Measurements from ENCODE around the gene DNAH12.
"Not testable (repeated sequence)": the region's sequence is repeated elsewhere in the genome, so short reads cannot be mapped to it uniquely, and the experiment has no call there.

Gene DNAH12

DNA sequence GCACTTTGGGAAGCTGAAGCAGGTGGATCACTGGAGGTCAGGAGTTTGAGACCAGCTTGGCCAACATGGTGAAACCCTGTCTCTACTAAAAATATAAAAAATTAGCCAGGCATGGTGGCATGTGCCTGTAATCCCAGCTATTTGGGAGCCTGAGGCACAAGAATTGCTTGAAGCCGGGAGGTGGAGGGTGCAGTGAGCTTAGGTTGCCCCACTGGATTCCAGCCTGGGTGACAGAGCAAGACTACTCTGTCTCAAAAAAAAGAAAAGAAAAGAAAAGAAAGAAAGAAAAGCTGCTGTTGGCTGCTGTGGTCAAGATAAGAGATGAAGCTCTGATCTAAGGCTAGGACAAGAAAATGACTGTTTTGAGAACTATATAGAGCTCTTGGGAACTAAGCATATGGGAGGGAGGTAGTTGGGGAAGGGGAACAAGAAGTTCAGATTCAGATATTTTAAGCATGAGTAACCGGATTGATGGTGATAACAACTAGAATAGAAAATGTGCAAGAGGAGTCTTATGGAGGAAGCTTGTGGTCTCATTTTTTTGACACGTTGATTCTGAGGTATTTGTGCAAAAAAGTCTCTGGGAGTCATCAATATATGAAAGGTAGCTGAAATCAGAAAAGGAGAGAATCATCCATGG is 25.7 kb downstream of the DNAH12 start:
- no peaks in the 10 kb centered on the region for H3K36me3 ChIP-seq

DNA sequence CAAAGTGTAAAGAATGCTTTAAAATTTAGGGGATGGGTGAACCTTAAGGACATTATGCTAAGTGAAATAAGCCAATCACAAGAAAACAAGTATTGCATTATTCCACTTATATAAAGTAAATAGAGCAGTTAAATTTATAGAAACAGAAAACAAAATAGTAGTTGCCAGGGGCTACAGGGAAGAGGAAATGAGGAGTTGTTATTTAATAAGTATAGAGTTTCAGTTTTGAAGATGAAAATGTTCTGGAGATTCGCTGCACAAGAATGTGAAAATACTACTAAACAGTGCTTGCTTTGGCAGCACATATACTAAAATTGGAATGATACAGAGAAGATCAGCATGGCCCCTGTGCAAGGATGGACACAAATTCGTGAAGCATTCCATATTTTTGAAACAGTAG is 32.0 kb downstream of the DNAH12 start:
- Histone ChIP-seq H3K27ac (no peak overlapping the region), H3K9me3 (ENCODE audit: severe bottlenecking) (no peaks in the 10 kb centered on the region), H3K27me3 (ENCODE audit: insufficient read depth, low read depth, severe bottlenecking) (no peaks in the 10 kb centered on the region), H3K4me3 (ENCODE audit: low read depth, low read length) (no peak overlapping the region), H3K36me3 (no peaks in the 10 kb centered on the region)
- DNase-seq: no peak
- TF ChIP-seq, protein P1, sequence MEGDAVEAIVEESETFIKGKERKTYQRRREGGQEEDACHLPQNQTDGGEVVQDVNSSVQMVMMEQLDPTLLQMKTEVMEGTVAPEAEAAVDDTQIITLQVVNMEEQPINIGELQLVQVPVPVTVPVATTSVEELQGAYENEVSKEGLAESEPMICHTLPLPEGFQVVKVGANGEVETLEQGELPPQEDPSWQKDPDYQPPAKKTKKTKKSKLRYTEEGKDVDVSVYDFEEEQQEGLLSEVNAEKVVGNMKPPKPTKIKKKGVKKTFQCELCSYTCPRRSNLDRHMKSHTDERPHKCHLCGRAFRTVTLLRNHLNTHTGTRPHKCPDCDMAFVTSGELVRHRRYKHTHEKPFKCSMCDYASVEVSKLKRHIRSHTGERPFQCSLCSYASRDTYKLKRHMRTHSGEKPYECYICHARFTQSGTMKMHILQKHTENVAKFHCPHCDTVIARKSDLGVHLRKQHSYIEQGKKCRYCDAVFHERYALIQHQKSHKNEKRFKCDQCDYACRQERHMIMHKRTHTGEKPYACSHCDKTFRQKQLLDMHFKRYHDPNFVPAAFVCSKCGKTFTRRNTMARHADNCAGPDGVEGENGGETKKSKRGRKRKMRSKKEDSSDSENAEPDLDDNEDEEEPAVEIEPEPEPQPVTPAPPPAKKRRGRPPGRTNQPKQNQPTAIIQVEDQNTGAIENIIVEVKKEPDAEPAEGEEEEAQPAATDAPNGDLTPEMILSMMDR (IDR thresholded peaks at IDR 0.05; ENCODE audit: low read depth, low read length): no peak

More for the DNA sequence above, 25.7 kb downstream of the DNAH12 start:
- H3K27me3 ChIP-seq (ENCODE audit: insufficient read depth, low read depth, severe bottlenecking): no peaks in the 10 kb centered on the region
- H3K4me3 ChIP-seq (ENCODE audit: low read depth, low read length): no peak overlapping the region
- no peak for DNase-seq
- TF ChIP-seq, protein P1 (IDR thresholded peaks at IDR 0.05; ENCODE audit: low read depth, low read length): no peak
- H3K27ac ChIP-seq: no peak overlapping the region
- H3K9me3 ChIP-seq (ENCODE audit: severe bottlenecking): no peaks in the 10 kb centered on the region

DNA sequence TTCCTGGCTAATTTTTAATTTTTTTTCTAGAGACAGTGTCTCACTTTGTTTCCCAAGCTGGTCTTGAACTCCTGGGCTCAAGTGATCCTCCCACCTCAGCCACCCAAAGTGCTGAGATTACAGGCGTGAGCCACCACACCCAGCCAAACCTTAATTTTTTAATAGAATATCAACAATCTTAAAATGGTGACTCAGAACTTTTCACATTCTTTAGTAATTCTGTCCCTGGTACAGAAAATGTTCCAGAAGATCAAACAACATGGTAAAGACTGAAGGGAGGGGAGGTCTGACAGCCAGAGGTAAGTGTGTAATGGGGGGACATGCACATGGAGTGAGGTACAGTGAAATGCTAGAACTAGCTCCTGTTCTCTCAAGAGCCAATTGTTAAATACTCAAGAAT is 38.2 kb downstream of the DNAH12 start:
- Histone ChIP-seq H3K27me3 (ENCODE audit: insufficient read depth, low read depth, severe bottlenecking) (no peaks in the 10 kb centered on the region), H3K36me3 (no peaks in the 10 kb centered on the region), H3K4me3 (ENCODE audit: low read depth, low read length) (no peak overlapping the region), H3K27ac (no peak overlapping the region), H3K9me3 (ENCODE audit: severe bottlenecking) (no peaks in the 10 kb centered on the region)
- TF ChIP-seq, protein P1 (IDR thresholded peaks at IDR 0.05; ENCODE audit: low read depth, low read length): no peak
- no peak for DNase-seq

DNA sequence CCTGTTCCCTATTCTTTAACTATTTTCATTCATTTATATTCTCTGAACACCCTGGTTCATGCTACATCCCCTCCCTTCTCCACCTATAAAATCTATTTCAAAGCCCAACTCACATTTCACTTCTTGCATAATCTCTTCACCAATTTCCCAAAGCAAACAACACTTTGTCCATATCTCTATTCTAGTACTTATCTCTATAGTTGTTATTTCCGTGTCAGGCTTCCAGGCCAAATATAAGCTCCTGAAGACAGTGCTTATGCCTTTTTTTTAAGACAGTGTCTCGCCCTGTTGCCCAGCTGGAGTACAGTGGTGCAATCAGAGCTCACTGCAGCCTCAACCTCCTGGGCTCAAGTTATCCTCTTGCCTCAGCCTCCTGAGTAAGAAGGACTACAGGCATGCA is 43.6 kb downstream of the DNAH12 start:
- no peaks in the 10 kb centered on the region for H3K36me3 ChIP-seq
- no peak for DNase-seq

DNA sequence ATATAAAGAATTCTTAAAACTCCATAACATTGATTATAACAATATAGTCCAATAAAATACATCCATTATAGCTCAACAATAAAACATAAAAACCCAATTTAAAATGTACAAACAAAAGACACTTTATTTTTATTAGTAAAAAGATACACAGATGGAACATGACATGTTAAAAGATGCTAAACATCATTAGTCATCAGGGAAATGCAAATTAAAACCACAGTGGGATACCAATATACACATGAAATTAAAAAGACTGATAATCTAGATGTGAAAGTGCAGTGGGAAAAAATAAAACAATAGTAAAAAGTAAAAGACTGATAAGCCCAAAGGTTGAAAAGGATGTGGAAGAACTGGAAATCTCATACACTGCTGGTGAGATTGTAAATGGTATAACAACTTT is 46.2 kb downstream of the DNAH12 start:
- no peak for DNase-seq
- H3K9me3 ChIP-seq (ENCODE audit: severe bottlenecking): no peaks in the 10 kb centered on the region
- TF ChIP-seq, protein P1 (IDR thresholded peaks at IDR 0.05; ENCODE audit: low read depth, low read length): no peak
- no peaks in the 10 kb centered on the region for H3K27me3 ChIP-seq (ENCODE audit: insufficient read depth, low read depth, severe bottlenecking)
- H3K4me3 ChIP-seq (ENCODE audit: low read depth, low read length): no peak overlapping the region
- no peak overlapping the region for H3K27ac ChIP-seq
- H3K36me3 ChIP-seq: no peaks in the 10 kb centered on the region

More for the DNA sequence above, 43.6 kb downstream of the DNAH12 start:
- TF ChIP-seq, protein P1 (IDR thresholded peaks at IDR 0.05; ENCODE audit: low read depth, low read length): no peak
- Histone ChIP-seq H3K27ac (no peak overlapping the region), H3K4me3 (ENCODE audit: low read depth, low read length) (no peak overlapping the region), H3K27me3 (ENCODE audit: insufficient read depth, low read depth, severe bottlenecking) (no peaks in the 10 kb centered on the region), H3K9me3 (ENCODE audit: severe bottlenecking) (no peaks in the 10 kb centered on the region)

DNA sequence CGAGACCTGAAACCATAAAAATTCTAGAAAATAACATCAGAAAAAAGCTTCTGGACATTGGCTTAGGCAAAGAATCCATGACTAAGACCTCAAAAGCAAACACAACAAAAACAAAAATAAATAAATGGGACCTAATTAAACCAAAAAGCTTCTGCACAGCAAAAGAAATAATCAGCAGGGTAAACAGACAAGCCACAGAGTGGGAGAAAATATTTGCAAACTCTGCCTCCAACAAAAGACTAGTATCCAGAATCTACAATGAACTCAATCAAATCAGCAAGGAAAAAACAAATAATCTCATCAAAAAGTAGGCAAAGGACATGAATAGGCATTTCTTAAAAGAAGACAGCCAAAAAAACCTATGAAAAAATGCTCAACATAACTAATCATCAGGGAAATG is 59.6 kb downstream of the DNAH12 start:
- Histone ChIP-seq H3K27me3 (ENCODE audit: insufficient read depth, low read depth, severe bottlenecking) (no peaks in the 10 kb centered on the region), H3K27ac (no peak overlapping the region), H3K4me3 (ENCODE audit: low read depth, low read length) (no peak overlapping the region), H3K36me3 (no peaks in the 10 kb centered on the region), H3K9me3 (ENCODE audit: severe bottlenecking) (no peaks in the 10 kb centered on the region)
- no peak for DNase-seq
- TF ChIP-seq, protein P1 (IDR thresholded peaks at IDR 0.05; ENCODE audit: low read depth, low read length): no peak

DNA sequence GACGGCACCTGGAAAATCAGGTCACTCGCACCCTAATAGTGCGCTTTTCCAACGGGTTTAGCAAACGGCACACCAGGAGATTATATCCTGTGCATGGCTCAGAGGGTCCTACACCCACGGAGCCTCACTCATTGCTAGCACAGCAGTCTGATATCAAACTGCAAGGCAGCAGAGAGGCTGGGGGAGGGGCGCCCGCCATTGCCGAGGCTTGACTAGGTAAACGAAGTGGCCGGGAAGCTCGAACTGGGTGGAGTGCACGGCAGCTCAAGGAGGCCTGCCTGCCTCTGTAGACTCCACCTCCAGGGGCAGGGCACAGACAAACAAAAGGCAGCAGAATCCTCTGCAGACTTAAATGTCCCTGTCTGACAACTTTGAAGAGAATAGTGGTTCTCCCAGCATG is 67.0 kb downstream of the DNAH12 start:
- DNase-seq; H3K27me3 ChIP-seq (ENCODE audit: insufficient read depth, low read depth, severe bottlenecking); H3K4me3 ChIP-seq (ENCODE audit: low read depth, low read length); H3K27ac ChIP-seq; H3K9me3 ChIP-seq (ENCODE audit: severe bottlenecking); H3K36me3 ChIP-seq: not testable (repeated sequence)
